MM.1S (cell line): ENCODE data around the gene GNAS.

Experiments used
- DNase-seq: peaks from one replicate; pipeline ENCODE4 v3.0.0-alpha.2; 2015
- H2AFZ ChIP-seq: fragments of 300-600 bp; sonication (generic); 2 replicates; pipeline ENCODE4 v1.6.0; 2016; ENCODE audit warnings: antibody characterized with exemption, low read length
- H3F3A ChIP-seq: fragments of 300-600 bp; sonication (generic); 2 replicates; pipeline ENCODE4 v1.6.1; 2016; ENCODE audit warnings: mild to moderate bottlenecking, antibody characterized with exemption, low read length, moderate library complexity, mixed read lengths; ENCODE audit not compliant: insufficient read depth
- H3K27ac ChIP-seq: fragments of 300-600 bp; sonication (generic); 2 replicates; pipeline ENCODE4 v1.5.1; 2016; ENCODE audit warnings: mild to moderate bottlenecking, low read length
- H3K27me3 ChIP-seq: fragments of 300-600 bp; sonication (generic); replicated peaks from 2 replicates; pipeline ENCODE4 v1.6.0; 2016; ENCODE audit warnings: low read length; ENCODE audit not compliant: insufficient read depth
- H3K36me3 ChIP-seq: fragments of 300-600 bp; sonication (generic); replicated peaks from 2 replicates; pipeline ENCODE4 v1.6.1; 2016; ENCODE audit warnings: mild to moderate bottlenecking, low read length, mixed read lengths; ENCODE audit not compliant: insufficient read depth
- H3K4me1 ChIP-seq: fragments of 300-600 bp; sonication (generic); 2 replicates; pipeline ENCODE4 v1.6.1; 2016; ENCODE audit warnings: low read length, mixed read lengths
- H3K4me2 ChIP-seq: fragments of 300-600 bp; sonication (generic); 2 replicates; pipeline ENCODE4 v1.6.0; 2016; ENCODE audit warnings: low read depth, low read length
- H3K4me3 ChIP-seq: fragments of 300-600 bp; sonication (generic); 2 replicates; pipeline ENCODE4 v1.5.1; 2016; ENCODE audit warnings: low read length, mixed read lengths
- H3K79me2 ChIP-seq: fragments of 300-600 bp; sonication (generic); 2 replicates; pipeline ENCODE4 v1.6.1; 2016; ENCODE audit warnings: mixed run types, low read length, mixed read lengths
- H3K9ac ChIP-seq: fragments of 300-600 bp; sonication (generic); 2 replicates; pipeline ENCODE4 v1.6.1; 2016; ENCODE audit warnings: low read length, mixed read lengths
- H3K9me2 ChIP-seq: fragments of 300-600 bp; sonication (generic); replicated peaks from 2 replicates; pipeline ENCODE4 v1.6.1; 2016; ENCODE audit warnings: mild to moderate bottlenecking, low read length, mixed read lengths; ENCODE audit not compliant: insufficient read depth
- H3K9me3 ChIP-seq: fragments of 300-600 bp; sonication (generic); replicated peaks from 2 replicates; pipeline ENCODE4 v1.6.1; 2016; ENCODE audit warnings: mild to moderate bottlenecking, low read length, mixed read lengths; ENCODE audit not compliant: insufficient read depth
- H4K20me1 ChIP-seq: fragments of 300-600 bp; sonication (generic); 2 replicates; pipeline ENCODE4 v1.6.1; 2016; ENCODE audit warnings: mild to moderate bottlenecking, low read length, moderate library complexity, mixed read lengths; ENCODE audit not compliant: insufficient read depth
- CTCF ChIP-seq: fragments of 300-600 bp; sonication (generic); IDR thresholded peaks from 2 replicates; pipeline ENCODE4 v1.5.1; 2016; ENCODE audit warnings: antibody characterized with exemption, low read length, mixed read lengths
- EZH2 ChIP-seq: fragments of 300-600 bp; sonication (generic); optimal IDR thresholded peaks from 2 replicates; pipeline ENCODE3; 2017; ENCODE audit warnings: low read depth, mild to moderate bottlenecking, antibody characterized with exemption, low read length, mixed read lengths
- EZH2phosphoT487 ChIP-seq: fragments of 300-600 bp; sonication (generic); IDR thresholded peaks from 2 replicates; pipeline ENCODE4 v1.6.1; 2018; ENCODE audit warnings: antibody characterized with exemption, low read length

Gene GNAS

GRCh38 chr20:58941471-58941870 lies 89.0 kb downstream of the GNAS start:
- Histone ChIP-seq H3K4me3 (no peak overlapping the region), H3K79me2 (no peaks in the 10 kb centered on the region), H3K27me3 (no peaks in the 10 kb centered on the region), H3K9me3 (no peaks in the 10 kb centered on the region), H3K4me1 (0 out of 2 replicates have a peak, but pooled peaks cover 4% of the 10 kb centered on the region), H3K9me2 (no peaks in the 10 kb centered on the region), H3K36me3 (no peaks in the 10 kb centered on the region), H2AFZ (no peak overlapping the region), H4K20me1 (no peaks in the 10 kb centered on the region), H3K9ac (no peak overlapping the region), H3K4me2 (no peak overlapping the region), H3F3A (no peaks in the 10 kb centered on the region), H3K27ac (no peak overlapping the region)
- TF ChIP-seq EZH2 (no peak), CTCF (no peak), EZH2phosphoT487 (no peak)
- DNase-seq: no peak

- Histone ChIP-seq H3F3A (no peaks in the 10 kb centered on the region), H3K27ac (no peak overlapping the region), H4K20me1 (no peaks in the 10 kb centered on the region), H3K9me3 (no peaks in the 10 kb centered on the region), H3K4me1 (0 out of 2 replicates have a peak, but pooled peaks cover 4% of the 10 kb centered on the region), H3K9me2 (no peaks in the 10 kb centered on the region), H3K36me3 (no peaks in the 10 kb centered on the region), H2AFZ (no peak overlapping the region), H3K4me2 (no peak overlapping the region), H3K27me3 (no peaks in the 10 kb centered on the region), H3K9ac (no peak overlapping the region), H3K4me3 (no peak overlapping the region), H3K79me2 (no peaks in the 10 kb centered on the region)
- TF ChIP-seq EZH2 (no peak), CTCF (no peak), EZH2phosphoT487 (no peak)
- no peak for DNase-seq
Measured at GRCh38 chr20:58942549-58942948, 90.0 kb downstream of the GNAS start.

DNA sequence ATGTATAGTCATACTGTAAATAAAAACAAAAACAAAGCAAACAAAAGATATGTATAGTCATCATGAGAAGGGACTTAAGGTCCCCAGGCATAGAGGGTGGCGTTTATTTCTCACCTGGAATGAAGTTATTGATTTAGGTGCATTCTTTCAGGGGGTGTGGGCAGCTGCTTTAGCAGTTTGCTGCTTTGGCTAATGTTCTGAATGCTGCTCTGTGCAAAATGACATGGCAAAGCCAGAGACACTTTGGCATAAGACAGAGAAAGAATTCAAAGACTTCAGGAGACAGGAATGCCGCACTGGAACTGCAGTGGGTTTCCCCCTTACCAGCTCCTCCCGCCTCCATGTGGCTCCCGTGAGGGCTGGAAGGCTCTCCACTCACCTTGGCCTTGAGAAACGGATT lies 92.1 kb downstream of the GNAS start:
- Histone ChIP-seq H3K9me2 (no peaks in the 10 kb centered on the region), H3F3A (no peaks in the 10 kb centered on the region), H3K9me3 (no peaks in the 10 kb centered on the region), H4K20me1 (no peaks in the 10 kb centered on the region), H3K4me2 (no peak overlapping the region), H3K27me3 (no peaks in the 10 kb centered on the region), H3K27ac (no peak overlapping the region), H3K9ac (no peak overlapping the region), H3K4me3 (no peak overlapping the region), H2AFZ (no peak overlapping the region), H3K36me3 (no peaks in the 10 kb centered on the region), H3K79me2 (no peaks in the 10 kb centered on the region), H3K4me1 (0 out of 2 replicates have a peak, but pooled peaks cover 4% of the 10 kb centered on the region)
- no peak for DNase-seq
- no peak for TF ChIP-seq EZH2phosphoT487
- TF ChIP-seq CTCF: no peak
- no peak for TF ChIP-seq EZH2
